GM12878 (cell line): ENCODE results near the gene ADAMTS2. TPM values are rescaled to one million over a fixed set of nuclear protein-coding genes. Genes with fewer than 3 reads are reported as not detected.

Source experiments
- ATAC-seq: fragments of 200-7000 bp; cut with Tn5 transposase; 3 replicates; pipeline ENCODE4 v1.9.1; 2020; ENCODE audit warnings: mild to moderate bottlenecking, moderate library complexity
- BruUV-seq: library from RNA; stranded (reverse); fragments of 400-500 nt; replicated peaks from 2 replicates; lab custom pipeline; 2021; lab: Mats Ljungman, UMichigan
- CTCF ChIA-PET: fragments of 300-600 bp; sonication (Branson Sonifier 250); formaldehyde crosslinking; extraction: SDS; loops from one replicate; lab custom pipeline; 2021; ENCODE audit warnings: inconsistent platforms; lab: Yijun Ruan, JAX
- POLR2A ChIA-PET: fragments of 350-600 bp; formaldehyde crosslinking; extraction: SDS; loops from one replicate; lab custom pipeline; 2021; ENCODE audit warnings: inconsistent platforms; lab: Charles Lee
- RAD21 ChIA-PET: fragments of 300-600 bp; sonication (Branson Sonifier 250); formaldehyde crosslinking; loops from one replicate; lab custom pipeline; 2023; ENCODE audit warnings: antibody characterized with exemption; ENCODE audit not compliant: unreplicated experiment; lab: Charles Lee
- SMC1A ChIA-PET: fragments of 300-600 bp; sonication (Branson Sonifier 250); formaldehyde crosslinking; loops from one replicate; lab custom pipeline; 2023; ENCODE audit not compliant: unreplicated experiment, uncharacterized antibody; lab: Charles Lee
- DNase-seq: peaks from one replicate; pipeline ENCODE4 v3.0.0-alpha.2; 2011; ENCODE audit warnings: low read depth, low spot score
- FAIRE-seq: peaks from 3 replicates; lab custom pipeline; 2011; peaks lifted over from hg19 to GRCh38; lab: Jason Lieb, UNC
- H2AFZ ChIP-seq: 2 replicates; pipeline ENCODE4 v1.6.0; 2011; ENCODE audit warnings: low read depth, low read length, control low read depth; ENCODE audit not compliant: control insufficient read depth
- H3K27ac ChIP-seq: 2 replicates; pipeline ENCODE4 v1.5.1; 2011; ENCODE audit warnings: control low read depth; ENCODE audit not compliant: control insufficient read depth, insufficient read depth
- H3K27me3 ChIP-seq, 2 experiments: replicated peaks in 1 of 2; 2 replicates each; pipeline versions ENCODE4 v1.6.0 to v1.6.1; 2011; ENCODE audit warnings: low read length in 1 of 2; ENCODE audit not compliant: control insufficient read depth in 2 of 2, insufficient read depth in 2 of 2
- H3K36me3 ChIP-seq, 2 experiments: 2 replicates each; pipeline ENCODE4 v1.5.1; 2011; ENCODE audit warnings: low read length in 1 of 2; ENCODE audit not compliant: control insufficient read depth in 2 of 2, insufficient read depth in 2 of 2
- H3K4me1 ChIP-seq: 2 replicates; pipeline ENCODE4 v1.6.1; 2011; ENCODE audit warnings: mild to moderate bottlenecking, low read length, moderate library complexity, mixed read lengths; ENCODE audit not compliant: control insufficient read depth, insufficient read depth
- H3K4me2 ChIP-seq: 2 replicates; pipeline ENCODE4 v1.6.0; 2011; ENCODE audit warnings: control low read depth; ENCODE audit not compliant: control insufficient read depth, insufficient read depth
- H3K4me3 ChIP-seq: fragments of 200-600 bp; sonication (generic); 2 replicates; pipeline ENCODE4 v1.5.1; 2016
- H3K79me2 ChIP-seq: 2 replicates; pipeline ENCODE4 v1.6.0; 2011; ENCODE audit warnings: low read length; ENCODE audit not compliant: control insufficient read depth, insufficient read depth
- H3K9ac ChIP-seq: 2 replicates; pipeline ENCODE4 v1.8.0; 2011; ENCODE audit warnings: low read length, control low read depth, mixed read lengths; ENCODE audit not compliant: control insufficient read depth, insufficient read depth
- H3K9me3 ChIP-seq: replicated peaks from 3 replicates; pipeline ENCODE4 v1.5.1; 2011; ENCODE audit warnings: mild to moderate bottlenecking, low read length; ENCODE audit not compliant: control insufficient read depth, insufficient read depth
- H4K20me1 ChIP-seq: 2 replicates; pipeline ENCODE4 v1.6.0; 2011; ENCODE audit not compliant: control insufficient read depth, insufficient read depth
- CREM ChIP-seq: IDR thresholded peaks from 2 replicates; pipeline ENCODE4 v1.6.1; 2014; ENCODE audit warnings: antibody characterized with exemption, low read depth
- EGR1 ChIP-seq, 2 experiments: IDR thresholded peaks; 1 replicate in 1 of 2; 2 replicates in 1 of 2; pipeline ENCODE4 v1.6.1; 2011 to 2012; ENCODE audit warnings: low read depth in 2 of 2, low read length in 2 of 2, borderline replicate concordance in 1 of 2, mild to moderate bottlenecking in 1 of 2, moderate library complexity in 1 of 2
- RAD21 ChIP-seq: IDR thresholded peaks from 2 replicates; pipeline ENCODE4 v1.6.1; 2011; ENCODE audit warnings: mild to moderate bottlenecking, low read depth, low read length, moderate library complexity; ENCODE audit not compliant: insufficient read depth
- SMAD1 ChIP-seq: fragments of 450-650 bp; IDR thresholded peaks from 2 replicates; pipeline ENCODE4 v1.6.1; 2018; ENCODE audit warnings: mild to moderate bottlenecking, low read depth; ENCODE audit not compliant: partially characterized antibody
- SUZ12 ChIP-seq: fragments of 200-600 bp; sonication (generic); IDR thresholded peaks from one replicate; pipeline ENCODE4 v1.6.1; 2018; ENCODE audit warnings: antibody characterized with exemption, mild to moderate bottlenecking; ENCODE audit not compliant: unreplicated experiment
- ZBTB4 ChIP-seq: fragments of 450-650 bp; formaldehyde crosslinking; IDR thresholded peaks from 2 replicates; pipeline ENCODE4 v1.4.0; 2022; ENCODE audit warnings: mild to moderate bottlenecking, moderate library complexity
- WGBS: methylation state at CpG from one replicate; pipeline ENCODE4 v1.1.6; 2016; ENCODE audit warnings: low lambda C conversion rate; ENCODE audit not compliant: insufficient replicate concordance, insufficient coverage; ENCODE audit errors: missing lambda C conversion rate; 5-methylcytosine and 5-hydroxymethylcytosine counted together
- in situ Hi-C: fragments of 300-500 bp; cut with MboI; formaldehyde crosslinking; loops from 9 replicates; pipeline ENCODE4 v1.14.3; 2018; ENCODE audit warnings: mixed read lengths
- intact Hi-C: fragments of 100-400 bp; cut with micrococcal nuclease; formaldehyde crosslinking; loops from one replicate; pipeline ENCODE4 v1.14.2; 2022; ENCODE audit not compliant: unreplicated experiment
- polyA plus RNA-seq, 11 experiments: library from polyadenylated mRNA; depleted of rRNA in 4 of 11; unstranded in 6 of 11; stranded (reverse) in 5 of 11; fragments of >200 nt; fragmentation: Nextera tagmentation in 4 of 11; fragmentation: Illumina TruSeq in 1 of 11; extraction: Ambion mirVana in 4 of 11; extraction: Trizol in 1 of 11; gene quantifications; 1 replicate in 1 of 11; 2 replicates in 10 of 11; pipeline versions ENCODE4 v1.2.1 to v1.2.3, GENCODE V29; 2011 to 2016; ENCODE audit warnings: inconsistent platforms in 2 of 11, missing spikeins in 2 of 11, low read depth in 1 of 11
- total RNA-seq, 4 experiments: library from RNA; depleted of rRNA in 3 of 4; stranded (reverse); fragments of >200 nt in 3 of 4; fragmentation: Illumina TruSeq in 1 of 4; extraction: Trizol in 1 of 4; gene quantifications; 2 replicates each; pipeline versions ENCODE4 v1.2.1 to v1.2.3, GENCODE V29; 2013 to 2021

Gene ADAMTS2
- total and polyA plus RNA-seq, 10 of the 15 experiments (the other 5 are each of a cell fraction or from before 2014, with no cell fraction given): 0.03 to 0.05 TPM; not detected in 8

GRCh38 chr5:179307013-179307800 lies 38.1 kb downstream of the ADAMTS2 start:
- 48% methylated on average over 28 of the region's 29 CpGs for WGBS
- H3K36me3 ChIP-seq: no peaks in the 10 kb centered on the region
- POLR2A ChIA-PET: no interaction called here

More at GRCh38 chr5:179307013-179307800, 38.1 kb downstream of the ADAMTS2 start:
- Histone ChIP-seq H3K4me3 (no peak overlapping the region), H3K9me3 (no peaks in the 10 kb centered on the region; the same call in 2 of the 3 replicates), H3K4me1 (no peaks in the 10 kb centered on the region), H3K4me2 (no peak overlapping the region), H3K79me2 (no peaks in the 10 kb centered on the region), H3K27ac (no peak overlapping the region), H3K27me3 (no peaks in the 10 kb centered on the region), H3K9ac (no peak overlapping the region), H4K20me1 (no peaks in the 10 kb centered on the region), H2AFZ (no peak overlapping the region)
- BruUV-seq: no TSS peak
- FAIRE-seq (no peak), ATAC-seq (no peak), DNase-seq (no peak)
- ChIA-PET SMC1A (no interaction called here), CTCF (no interaction called here), RAD21 (no interaction called here)
- intact Hi-C loops: no loop called here
- in situ Hi-C loops: no loop called here
- TF ChIP-seq SMAD1: no peak
- TF ChIP-seq ZBTB4: no peak
- TF ChIP-seq RAD21: no peak
- no peak for TF ChIP-seq EGR1 (IDR thresholded peaks at IDR 0.05; ENCODE audit: borderline replicate concordance in 1 of 2, low read depth in 2 of 2, low read length in 2 of 2)
- no peak for TF ChIP-seq CREM
- TF ChIP-seq SUZ12: no peak
